H9 (cell line): ENCODE data around the gene CDH13. TPM values are rescaled to one million over a fixed set of nuclear protein-coding genes. Genes with fewer than 3 reads are reported as not detected.

Source experiments
- DNase-seq: peaks from one replicate; pipeline ENCODE4 v3.0.0-alpha.2; 2017
- H2AFZ ChIP-seq: one replicate; pipeline ENCODE4 v1.6.1; 2013; ENCODE audit warnings: mild to moderate bottlenecking, low read length, control low read depth, moderate library complexity
- H2AK5ac ChIP-seq: 2 replicates; pipeline ENCODE4 v1.6.1; 2013; ENCODE audit warnings: low read length, control low read depth, mixed read lengths; ENCODE audit not compliant: insufficient read length
- H2BK120ac ChIP-seq: one replicate; pipeline ENCODE4 v1.6.1; 2013; ENCODE audit warnings: low read depth, mild to moderate bottlenecking, low read length, control low read depth, inconsistent platforms; ENCODE audit not compliant: poor library complexity, severe bottlenecking
- H2BK12ac ChIP-seq: 2 replicates; pipeline ENCODE4 v1.6.1; 2013; ENCODE audit warnings: low read length, control low read depth, mixed read lengths, low read depth; ENCODE audit not compliant: insufficient read length
- H2BK15ac ChIP-seq: 2 replicates; pipeline ENCODE4 v1.6.1; 2013; ENCODE audit warnings: low read depth, low read length, control low read depth
- H2BK20ac ChIP-seq: one replicate; pipeline ENCODE4 v1.6.1; 2013; ENCODE audit warnings: low read depth, mild to moderate bottlenecking, low read length, control low read depth, inconsistent platforms; ENCODE audit not compliant: poor library complexity, severe bottlenecking
- H2BK5ac ChIP-seq: 2 replicates; pipeline ENCODE4 v1.6.1; 2013; ENCODE audit warnings: low read length, control low read depth, mixed read lengths; ENCODE audit not compliant: insufficient read length
- H3K14ac ChIP-seq: 2 replicates; pipeline ENCODE4 v1.6.1; 2013; ENCODE audit warnings: low read length, control low read depth; ENCODE audit not compliant: insufficient read depth
- H3K18ac ChIP-seq: 2 replicates; pipeline ENCODE4 v1.6.1; 2013; ENCODE audit warnings: low read depth, mild to moderate bottlenecking, mixed read lengths, low read length, control low read depth; ENCODE audit not compliant: insufficient read length
- H3K23ac ChIP-seq: 2 replicates; pipeline ENCODE4 v1.6.1; 2013; ENCODE audit warnings: low read length, control low read depth, mixed read lengths, low read depth; ENCODE audit not compliant: insufficient read length
- H3K23me2 ChIP-seq: 2 replicates; pipeline ENCODE4 v1.6.1; 2013; ENCODE audit warnings: low read depth, mild to moderate bottlenecking, mixed read lengths, low read length, control low read depth; ENCODE audit not compliant: insufficient read length, poor library complexity, severe bottlenecking
- H3K27ac ChIP-seq: 2 replicates; pipeline ENCODE4 v1.5.1; 2013; ENCODE audit warnings: low read length, control low read depth, mixed read lengths, low read depth; ENCODE audit not compliant: insufficient read length
- H3K27me3 ChIP-seq: 2 replicates; pipeline ENCODE4 v1.6.1; 2013; ENCODE audit warnings: low read length, control low read depth, inconsistent platforms; ENCODE audit not compliant: insufficient read depth
- H3K4ac ChIP-seq: 2 replicates; pipeline ENCODE4 v1.6.1; 2013; ENCODE audit warnings: low read depth, mild to moderate bottlenecking, control low read depth, inconsistent platforms, low read length, moderate library complexity
- H3K4me1 ChIP-seq: 2 replicates; pipeline ENCODE4 v1.6.1; 2013; ENCODE audit warnings: low read length, control low read depth, inconsistent platforms; ENCODE audit not compliant: insufficient read depth
- H3K4me2 ChIP-seq: 2 replicates; pipeline ENCODE4 v1.6.1; 2013; ENCODE audit warnings: low read length, control low read depth, mixed read lengths; ENCODE audit not compliant: insufficient read length, insufficient read depth
- H3K56ac ChIP-seq: 2 replicates; pipeline ENCODE4 v1.6.1; 2013; ENCODE audit warnings: low read depth, mild to moderate bottlenecking, mixed read lengths, low read length, control low read depth; ENCODE audit not compliant: insufficient read length
- H3K79me1 ChIP-seq: 2 replicates; pipeline ENCODE4 v1.6.1; 2013; ENCODE audit warnings: low read depth, mild to moderate bottlenecking, moderate library complexity, low read length, control low read depth, inconsistent platforms; ENCODE audit not compliant: insufficient read depth, poor library complexity, severe bottlenecking
- H3K79me2 ChIP-seq: 2 replicates; pipeline ENCODE4 v1.6.1; 2013; ENCODE audit warnings: low read length, control low read depth, inconsistent platforms; ENCODE audit not compliant: insufficient read depth
- H3K9ac ChIP-seq: 2 replicates; pipeline ENCODE4 v1.6.1; 2013; ENCODE audit warnings: low read length, control low read depth, mixed read lengths; ENCODE audit not compliant: insufficient read length; ENCODE audit errors: extremely low read depth
- H3K9me3 ChIP-seq: one replicate; pipeline ENCODE4 v1.6.1; 2013; ENCODE audit warnings: low read depth, low read length, inconsistent platforms; ENCODE audit not compliant: control insufficient read depth
- H3T11ph ChIP-seq: one replicate; pipeline ENCODE4 v1.6.1; 2013; ENCODE audit warnings: mild to moderate bottlenecking, low read length, control low read depth, inconsistent platforms
- H4K20me1 ChIP-seq: one replicate; pipeline ENCODE4 v1.6.1; 2013; ENCODE audit not compliant: control insufficient read depth, insufficient read length, insufficient read depth
- H4K5ac ChIP-seq: 2 replicates; pipeline ENCODE4 v1.6.1; 2013; ENCODE audit warnings: low read depth, mild to moderate bottlenecking, mixed read lengths, low read length, control low read depth; ENCODE audit not compliant: insufficient read length
- H4K8ac ChIP-seq: replicated peaks from 2 replicates; pipeline ENCODE4 v1.6.1; 2013; ENCODE audit warnings: low read length, control low read depth, mixed read lengths, low read depth; ENCODE audit not compliant: insufficient read length
- H4K91ac ChIP-seq: 2 replicates; pipeline ENCODE4 v1.6.1; 2013; ENCODE audit warnings: low read depth, mild to moderate bottlenecking, moderate library complexity, mixed read lengths, low read length, control low read depth; ENCODE audit not compliant: insufficient read length
- H3K27ac Mint-ChIP-seq, 3 experiments: 2 replicates in 2 of 3; 3 replicates in 1 of 3; pipeline ENCODE4 v1.8.0; 2020 to 2021; ENCODE audit warnings: mixed read lengths in 3 of 3, mild to moderate bottlenecking in 1 of 3, moderate library complexity in 1 of 3
- H3K27me3 Mint-ChIP-seq: 2 replicates; pipeline ENCODE4 v1.8.0; 2021; ENCODE audit warnings: low read depth, mild to moderate bottlenecking, moderate library complexity, mixed read lengths
- H3K36me3 Mint-ChIP-seq, 3 experiments: 2 replicates in 2 of 3; 3 replicates in 1 of 3; pipeline ENCODE4 v1.8.0; 2020 to 2021; ENCODE audit warnings: low read depth in 3 of 3, mixed read lengths in 3 of 3; ENCODE audit not compliant: insufficient read depth in 1 of 3
- H3K4me1 Mint-ChIP-seq, 2 experiments: 2 replicates each; pipeline ENCODE4 v1.8.0; 2020; ENCODE audit warnings: mixed read lengths in 2 of 2
- H3K4me3 Mint-ChIP-seq, 2 experiments: 2 replicates in 1 of 2; 3 replicates in 1 of 2; pipeline ENCODE4 v1.8.0; 2020 to 2021; ENCODE audit warnings: mild to moderate bottlenecking in 2 of 2, mixed read lengths in 2 of 2, moderate library complexity in 1 of 2
- H3K9me3 Mint-ChIP-seq, 2 experiments: 2 replicates in 1 of 2; 3 replicates in 1 of 2; pipeline ENCODE4 v1.8.0; 2020; ENCODE audit warnings: mild to moderate bottlenecking in 2 of 2, mixed read lengths in 2 of 2, moderate library complexity in 1 of 2
- WGBS: extraction: QIAGEN DNeasy Blood & Tissue Kit; methylation state at CpG from one replicate; pipeline ENCODE4 v1.1.7; 2013; ENCODE audit warnings: missing lambda C conversion rate, low lambda C conversion rate, mixed read lengths; ENCODE audit not compliant: insufficient read length; ENCODE audit errors: extremely low coverage; 5-methylcytosine and 5-hydroxymethylcytosine counted together
- total RNA-seq: library from RNA; stranded (reverse); gene quantifications from 2 replicates; pipeline ENCODE4 v1.2.1, GENCODE V29; 2021
- TF ChIP-seq, protein P1 (sequence below): fragments of 200-600 bp; sonication (generic); conservative IDR thresholded peaks from 3 replicates; pipeline ENCODE4 v1.8.0; 2021; ENCODE audit warnings: antibody characterized with exemption, mild to moderate bottlenecking

Gene CDH13
- total RNA-seq, 1 experiment from 2014 or later: 1.5 TPM

DNA sequence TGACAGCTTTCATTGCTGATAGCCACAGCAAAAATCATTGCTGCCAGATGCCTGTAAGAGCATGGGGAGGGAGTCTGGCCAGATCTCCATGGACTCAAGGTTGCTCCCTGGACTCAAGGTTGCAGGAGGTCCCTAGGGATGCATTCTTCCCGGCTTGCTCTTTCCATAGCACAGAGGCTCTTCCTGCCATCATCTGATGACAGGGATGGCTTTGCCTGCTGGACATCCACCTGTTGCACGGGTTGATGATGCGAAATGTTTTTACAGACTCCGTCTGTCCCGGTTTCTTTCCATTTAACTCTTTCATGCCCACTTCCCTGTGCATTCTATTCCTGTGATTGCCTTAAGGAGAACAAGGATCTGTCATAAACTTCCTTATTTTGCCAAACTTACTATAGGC, 1065.5 kb downstream of the CDH13 start:
- Histone ChIP-seq H3K9me3 (no peaks in the 10 kb centered on the region), H3K14ac (no peak overlapping the region), H2BK5ac (no peak overlapping the region), H3K27ac (no peak overlapping the region), H3K23me2 (no peaks in the 10 kb centered on the region), H3K79me2 (no peaks in the 10 kb centered on the region), H4K8ac (no peak overlapping the region), H4K91ac (no peak overlapping the region), H3K4me2 (no peak overlapping the region), H3K56ac (no peak overlapping the region), H3K4me1 (no peaks in the 10 kb centered on the region; the same call in 1 of the 2 replicates), H3K79me1 (no peaks in the 10 kb centered on the region), H3K27me3 (no peaks in the 10 kb centered on the region), H2AFZ (no peak overlapping the region), H2AK5ac (no peak overlapping the region), H3T11ph (no peak overlapping the region), H2BK12ac (no peak overlapping the region), H2BK20ac (no peak overlapping the region), H3K18ac (no peak overlapping the region), H2BK15ac (no peak overlapping the region), H4K5ac (no peak overlapping the region), H3K23ac (no peak overlapping the region), H2BK120ac (no peak overlapping the region), H3K4ac (no peak overlapping the region), H4K20me1 (no peaks in the 10 kb centered on the region), H3K9ac (no peak overlapping the region)
- Mint-ChIP-seq H3K27ac (no peak overlapping the region), H3K36me3 (no peaks in the 10 kb centered on the region), H3K4me3 (no peak overlapping the region), H3K9me3 (no peaks in the 10 kb centered on the region), H3K4me1 (peaks cover 0 to 6% of the 10 kb centered on the region in 2 experiments), H3K27me3 (peaks cover 4% of the 10 kb centered on the region; the same call in 1 of the 2 replicates)
- no peak for DNase-seq
- TF ChIP-seq, protein P1, sequence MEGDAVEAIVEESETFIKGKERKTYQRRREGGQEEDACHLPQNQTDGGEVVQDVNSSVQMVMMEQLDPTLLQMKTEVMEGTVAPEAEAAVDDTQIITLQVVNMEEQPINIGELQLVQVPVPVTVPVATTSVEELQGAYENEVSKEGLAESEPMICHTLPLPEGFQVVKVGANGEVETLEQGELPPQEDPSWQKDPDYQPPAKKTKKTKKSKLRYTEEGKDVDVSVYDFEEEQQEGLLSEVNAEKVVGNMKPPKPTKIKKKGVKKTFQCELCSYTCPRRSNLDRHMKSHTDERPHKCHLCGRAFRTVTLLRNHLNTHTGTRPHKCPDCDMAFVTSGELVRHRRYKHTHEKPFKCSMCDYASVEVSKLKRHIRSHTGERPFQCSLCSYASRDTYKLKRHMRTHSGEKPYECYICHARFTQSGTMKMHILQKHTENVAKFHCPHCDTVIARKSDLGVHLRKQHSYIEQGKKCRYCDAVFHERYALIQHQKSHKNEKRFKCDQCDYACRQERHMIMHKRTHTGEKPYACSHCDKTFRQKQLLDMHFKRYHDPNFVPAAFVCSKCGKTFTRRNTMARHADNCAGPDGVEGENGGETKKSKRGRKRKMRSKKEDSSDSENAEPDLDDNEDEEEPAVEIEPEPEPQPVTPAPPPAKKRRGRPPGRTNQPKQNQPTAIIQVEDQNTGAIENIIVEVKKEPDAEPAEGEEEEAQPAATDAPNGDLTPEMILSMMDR: no peak
- no CpG with 5 or more reads among the region's 5 CpGs for WGBS
